Astrocyte of the spinal cord (primary cell): ENCODE results near the gene TSPAN31.
"Not testable (repeated sequence)": the region's sequence is repeated elsewhere in the genome, so short reads cannot be mapped to it uniquely, and the experiment has no call there.

Source experiments
- DNase-seq: peaks from one replicate; pipeline ENCODE4 v3.0.0; 2011; ENCODE audit warnings: low read depth, low spot score
- H3K4me3 ChIP-seq: 2 replicates; pipeline ENCODE4 v1.5.1; 2011; ENCODE audit warnings: low read depth, mild to moderate bottlenecking, low read length, moderate library complexity
- in situ Hi-C: cut with HindIII; loops from 2 replicates; pipeline ENCODE4 v1.10.0; 2017; ENCODE audit warnings: low sequenced_read_pairs
- TF ChIP-seq, protein P1 (sequence below): IDR thresholded peaks from 2 replicates; pipeline ENCODE4 v1.5.1; 2012; ENCODE audit warnings: low read depth, mild to moderate bottlenecking, low read length, inconsistent platforms

TSPAN31 gene

DNA sequence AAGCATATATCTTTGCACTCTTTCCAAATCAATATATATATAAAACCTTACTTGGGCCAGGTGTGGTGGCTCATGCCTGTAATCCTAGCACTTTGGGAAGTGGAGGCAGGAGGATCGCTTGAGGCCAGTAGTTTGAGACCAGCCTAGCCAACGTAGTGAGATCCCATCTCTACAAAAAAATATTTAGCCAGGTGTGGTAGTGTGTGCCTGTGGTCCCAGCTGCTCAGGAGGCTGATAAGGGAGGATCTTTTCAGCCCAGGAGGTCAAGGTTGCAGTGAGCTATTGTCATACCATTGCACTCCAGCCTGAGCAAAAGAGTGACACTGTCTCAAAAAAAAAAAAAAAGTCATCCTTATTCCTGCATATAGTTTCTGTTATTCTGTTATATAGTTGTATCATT, 36.5 kb upstream of the TSPAN31 start:
- in situ Hi-C loops = no loop called here
- TF ChIP-seq, protein P1, sequence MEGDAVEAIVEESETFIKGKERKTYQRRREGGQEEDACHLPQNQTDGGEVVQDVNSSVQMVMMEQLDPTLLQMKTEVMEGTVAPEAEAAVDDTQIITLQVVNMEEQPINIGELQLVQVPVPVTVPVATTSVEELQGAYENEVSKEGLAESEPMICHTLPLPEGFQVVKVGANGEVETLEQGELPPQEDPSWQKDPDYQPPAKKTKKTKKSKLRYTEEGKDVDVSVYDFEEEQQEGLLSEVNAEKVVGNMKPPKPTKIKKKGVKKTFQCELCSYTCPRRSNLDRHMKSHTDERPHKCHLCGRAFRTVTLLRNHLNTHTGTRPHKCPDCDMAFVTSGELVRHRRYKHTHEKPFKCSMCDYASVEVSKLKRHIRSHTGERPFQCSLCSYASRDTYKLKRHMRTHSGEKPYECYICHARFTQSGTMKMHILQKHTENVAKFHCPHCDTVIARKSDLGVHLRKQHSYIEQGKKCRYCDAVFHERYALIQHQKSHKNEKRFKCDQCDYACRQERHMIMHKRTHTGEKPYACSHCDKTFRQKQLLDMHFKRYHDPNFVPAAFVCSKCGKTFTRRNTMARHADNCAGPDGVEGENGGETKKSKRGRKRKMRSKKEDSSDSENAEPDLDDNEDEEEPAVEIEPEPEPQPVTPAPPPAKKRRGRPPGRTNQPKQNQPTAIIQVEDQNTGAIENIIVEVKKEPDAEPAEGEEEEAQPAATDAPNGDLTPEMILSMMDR = no peak
- no peak for DNase-seq
- no peak overlapping the region for H3K4me3 ChIP-seq

DNA sequence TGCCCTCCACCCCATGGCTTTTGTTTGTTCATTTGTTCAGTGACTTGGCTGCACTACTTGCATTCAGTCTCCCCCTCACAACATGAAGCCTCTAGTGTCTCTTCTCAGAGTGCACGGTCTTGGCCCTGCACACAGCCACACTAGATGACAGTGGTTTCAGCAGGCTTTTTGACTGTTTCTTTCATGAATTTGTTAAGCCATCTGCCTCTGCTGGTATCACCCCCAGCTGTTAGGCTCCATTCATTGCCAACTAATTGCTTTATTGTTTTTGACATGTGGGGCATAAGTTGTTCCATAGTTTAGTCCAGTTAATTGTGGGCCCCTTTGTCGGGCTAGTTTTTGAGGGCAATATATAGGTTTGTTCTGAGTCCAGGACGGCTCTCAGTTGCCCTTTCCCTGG, 32.1 kb upstream of the TSPAN31 start:
- in situ Hi-C loops = no loop called here
- no peak overlapping the region for H3K4me3 ChIP-seq
- no peak for DNase-seq
- TF ChIP-seq, protein P1 = no peak

DNA sequence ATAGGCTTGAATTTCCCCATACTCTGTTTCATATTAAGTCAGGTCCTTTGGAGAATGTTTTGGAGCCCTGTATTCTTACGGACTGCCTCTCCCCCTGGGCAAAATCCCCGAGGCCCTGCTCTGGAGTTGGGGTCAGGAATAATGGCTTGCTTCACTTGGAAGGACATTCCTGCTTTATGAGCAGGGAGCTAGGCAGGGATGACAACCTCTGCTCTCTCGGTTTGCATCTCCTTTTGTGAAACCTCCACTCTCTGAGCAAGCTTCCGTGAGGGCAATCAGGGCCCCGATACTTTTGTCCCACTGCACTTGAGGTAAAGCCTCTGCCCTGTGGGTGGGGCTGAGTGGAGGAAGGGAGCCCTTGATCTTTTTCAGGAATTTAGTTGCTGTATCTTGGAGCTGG, 31.6 kb upstream of the TSPAN31 start:
- H3K4me3 ChIP-seq = no peak overlapping the region
- DNase-seq = no peak
- in situ Hi-C loops = no loop called here
- TF ChIP-seq, protein P1 = no peak

DNA sequence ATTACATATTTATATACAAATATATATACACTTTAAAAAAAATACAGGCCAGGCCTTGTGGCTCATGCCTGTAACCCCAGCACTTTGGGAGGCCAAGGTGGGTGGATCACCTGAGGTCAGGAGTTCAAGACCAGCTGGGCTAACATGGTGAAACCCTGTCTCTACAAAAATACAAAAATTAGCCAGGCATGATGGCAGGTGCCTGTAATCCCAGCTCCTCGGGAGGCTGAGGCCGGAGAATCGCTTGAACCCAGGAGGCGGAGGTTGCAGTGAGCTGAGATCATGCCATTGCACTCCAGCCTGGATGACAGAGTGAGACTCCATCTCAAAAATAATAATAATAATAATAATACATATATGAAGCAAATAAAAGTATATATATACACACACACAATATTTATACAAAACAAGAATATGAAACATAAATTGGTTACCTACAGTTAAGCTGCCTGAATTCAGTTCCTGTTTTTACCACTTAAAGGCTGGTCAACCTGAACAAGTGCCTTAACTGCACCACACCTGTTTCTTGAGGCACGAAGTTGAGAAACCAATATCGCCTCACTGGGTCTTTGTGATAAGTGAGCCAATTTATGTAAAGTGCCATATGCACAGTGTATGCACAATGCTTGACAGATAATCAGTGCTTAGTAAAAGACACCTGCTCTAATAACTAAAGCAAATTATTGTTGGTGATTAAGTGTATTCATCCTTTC, 29.6 kb upstream of the TSPAN31 start:
- H3K4me3 ChIP-seq, in situ Hi-C loops, DNase-seq: not testable (repeated sequence)

DNA sequence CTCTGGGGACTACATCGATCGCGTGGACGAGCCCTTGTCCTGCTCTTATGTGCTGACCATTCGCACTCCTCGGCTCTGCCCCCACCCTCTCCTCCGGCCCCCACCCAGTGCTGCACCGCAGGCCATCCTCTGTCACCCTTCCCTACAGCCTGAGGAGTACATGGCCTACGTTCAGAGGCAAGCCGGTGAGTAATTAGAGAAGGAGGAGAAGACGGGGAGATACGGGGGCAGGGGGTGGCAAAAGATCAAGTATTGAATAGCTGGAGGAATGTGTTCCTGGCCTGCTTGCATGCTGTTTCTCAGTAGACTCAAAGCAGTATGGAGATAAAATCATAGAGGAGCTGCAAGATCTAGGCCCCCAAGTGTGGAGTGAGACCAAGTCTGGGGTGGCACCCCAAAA, 29.1 kb upstream of the TSPAN31 start:
- TF ChIP-seq, protein P1 = no peak
- DNase-seq = no peak
- in situ Hi-C loops = no loop called here
- H3K4me3 ChIP-seq = no peak overlapping the region

DNA sequence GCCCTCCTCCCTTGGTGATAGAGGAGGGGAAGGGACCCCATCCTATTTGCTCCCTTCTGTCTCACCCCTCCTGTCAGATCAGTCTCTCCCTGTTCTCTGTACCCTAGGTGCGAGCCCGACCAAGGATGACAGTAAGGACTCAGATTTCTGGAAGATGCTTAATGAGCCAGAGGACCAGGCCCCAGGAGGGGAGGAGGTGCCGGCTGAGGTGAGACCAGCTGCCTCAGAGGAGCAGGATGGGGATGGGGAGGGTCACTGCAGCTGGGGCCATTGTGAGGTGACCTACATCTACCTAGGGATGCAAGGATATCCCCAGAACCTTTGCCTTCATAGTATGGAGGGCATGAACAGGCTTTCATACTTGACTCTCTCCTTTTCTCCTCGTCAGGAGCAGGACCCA, 28.5 kb upstream of the TSPAN31 start:
- TF ChIP-seq, protein P1 = no peak
- no peak overlapping the region for H3K4me3 ChIP-seq
- in situ Hi-C loops = no loop called here
- no peak for DNase-seq

DNA sequence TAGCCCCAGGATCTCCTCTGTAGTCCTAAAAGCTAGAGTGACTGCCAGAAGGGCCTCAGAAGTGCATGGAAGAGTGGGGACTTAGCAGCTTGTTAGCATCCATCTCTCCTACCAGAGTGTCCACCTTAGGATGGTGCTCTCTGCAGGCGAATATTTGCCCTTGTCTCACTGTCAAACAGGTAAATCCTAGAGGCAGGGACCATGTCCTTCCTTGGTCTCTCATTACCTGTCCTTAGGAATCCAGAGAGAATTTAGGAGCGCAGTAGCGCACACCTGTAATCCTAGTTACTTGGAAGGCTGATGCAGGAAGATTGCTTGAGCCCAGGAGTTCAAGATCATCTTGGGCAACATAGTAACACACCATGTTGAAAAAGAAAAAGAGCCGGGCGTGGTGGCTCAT, 27.7 kb upstream of the TSPAN31 start:
- in situ Hi-C loops = no loop called here
- no peak for DNase-seq
- H3K4me3 ChIP-seq = no peak overlapping the region
- TF ChIP-seq, protein P1 = no peak
